Activated CD8-positive, alpha-beta memory T cell treated with anti-CD3 and anti-CD28 coated beads for 48 hours (primary cell): ENCODE data around the gene LMF1.
"Not testable (repeated sequence)": the region's sequence is repeated elsewhere in the genome, so short reads cannot be mapped to it uniquely, and the experiment has no call there.

Experiments used
- DNase-seq, 3 experiments: peaks; one replicate each; pipeline ENCODE4 v3.0.0-alpha.2; 2020; ENCODE audit warnings: low read depth in 2 of 3, low spot score in 2 of 3

Gene LMF1

GRCh38 chr16:897701-898100 lies 73.1 kb downstream of the LMF1 start:
- DNase-seq, result no peak

GRCh38 chr16:897200-897543 lies 73.6 kb downstream of the LMF1 start:
- no peak for DNase-seq

- DNase-seq, result no peak
These were observed 74.3 kb downstream of the LMF1 start for GRCh38 chr16:896261-897199.

- DNase-seq, result no peak
These were observed 75.4 kb downstream of the LMF1 start for GRCh38 chr16:895371-895770.

GRCh38 chr16:894841-895240 lies 75.9 kb downstream of the LMF1 start:
- DNase-seq, result no peak

- DNase-seq, result no peak
These were observed 76.6 kb downstream of the LMF1 start for GRCh38 chr16:894136-894535.

GRCh38 chr16:893360-893759 lies 77.4 kb downstream of the LMF1 start:
- DNase-seq, result no peak

GRCh38 chr16:892536-893255 lies 78.1 kb downstream of the LMF1 start:
- DNase-seq, result no peak

- no peak for DNase-seq
These were observed 78.8 kb downstream of the LMF1 start for GRCh38 chr16:892006-892405.

- no peak for DNase-seq
These were observed 79.4 kb downstream of the LMF1 start for GRCh38 chr16:891353-891740.

- no peak for DNase-seq
These were observed 80.0 kb downstream of the LMF1 start for GRCh38 chr16:890716-891352.

GRCh38 chr16:890217-890616 lies 80.6 kb downstream of the LMF1 start:
- no peak for DNase-seq

- DNase-seq, result no peak
These were observed 81.2 kb downstream of the LMF1 start for GRCh38 chr16:889586-889985.

- DNase-seq, result no peak
These were observed 81.7 kb downstream of the LMF1 start for GRCh38 chr16:888901-889570.

- not testable (repeated sequence) for DNase-seq
These were observed 82.3 kb downstream of the LMF1 start for GRCh38 chr16:888456-888855.

GRCh38 chr16:887846-888245 lies 82.9 kb downstream of the LMF1 start:
- no peak for DNase-seq

- DNase-seq, result no peak
These were observed 83.7 kb downstream of the LMF1 start for GRCh38 chr16:886802-887731.

- DNase-seq, result no peak
These were observed 84.7 kb downstream of the LMF1 start for GRCh38 chr16:886084-886543.

GRCh38 chr16:885391-885790 lies 85.4 kb downstream of the LMF1 start:
- no peak for DNase-seq

GRCh38 chr16:884232-884631 lies 86.6 kb downstream of the LMF1 start:
- no peak for DNase-seq
